Breast epithelium (tissue), 3 donors: ENCODE data around the gene AGPAT1.

Source experiments
- POLR2A ChIP-seq: fragments of 450-650 bp; IDR thresholded peaks from one replicate; pipeline ENCODE4 v1.6.1; 2016; ENCODE audit warnings: antibody characterized with exemption, mild to moderate bottlenecking, moderate library complexity
- POLR2AphosphoS5 ChIP-seq, 3 donors: sonication (generic); formaldehyde crosslinking; IDR thresholded peaks; one replicate each; pipeline ENCODE4 v1.6.1; 2017; ENCODE audit warnings: antibody characterized with exemption in 3 of 3
- TF ChIP-seq, protein P1 (sequence below), 3 donors: fragments of 450-650 bp; IDR thresholded peaks; one replicate each; pipeline ENCODE4 v1.5.1; 2016 to 2017; ENCODE audit warnings: antibody characterized with exemption in 3 of 3, mild to moderate bottlenecking in 3 of 3, moderate library complexity in 3 of 3

DNA sequence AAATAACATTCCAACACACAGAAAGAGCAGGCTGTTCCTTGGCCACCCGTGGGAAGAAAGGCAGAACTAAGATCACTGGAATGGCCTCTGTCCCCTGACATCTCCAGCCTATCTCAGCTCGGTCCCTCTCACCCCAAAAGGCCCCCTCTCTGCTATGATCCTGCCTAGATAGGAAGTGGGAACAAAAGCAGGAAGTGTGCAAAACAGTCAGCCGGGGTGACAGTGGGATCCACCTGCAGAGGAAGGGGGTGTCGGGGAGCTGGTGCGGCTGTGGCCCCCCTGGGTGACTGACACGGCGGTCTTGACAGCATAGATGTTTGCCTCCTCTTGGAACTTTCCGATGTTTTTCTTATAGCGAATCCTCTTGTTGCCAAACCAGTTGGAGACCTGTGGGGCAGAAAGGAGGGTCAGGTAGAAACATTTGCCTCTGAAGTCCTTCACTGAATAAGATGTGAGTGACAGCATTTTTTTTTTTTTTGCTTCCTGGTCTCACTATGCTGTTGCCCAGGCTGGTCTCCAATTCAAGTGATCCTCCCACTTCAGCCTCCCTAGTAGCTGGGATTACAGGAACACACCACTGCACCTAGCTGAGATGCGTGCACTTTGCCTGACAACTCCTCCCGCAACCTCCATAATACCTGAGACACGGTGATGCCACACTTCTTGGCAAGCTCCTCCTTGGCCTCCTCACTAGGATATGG, 11.3 kb upstream of the AGPAT1 start:
- TF ChIP-seq, protein P1, sequence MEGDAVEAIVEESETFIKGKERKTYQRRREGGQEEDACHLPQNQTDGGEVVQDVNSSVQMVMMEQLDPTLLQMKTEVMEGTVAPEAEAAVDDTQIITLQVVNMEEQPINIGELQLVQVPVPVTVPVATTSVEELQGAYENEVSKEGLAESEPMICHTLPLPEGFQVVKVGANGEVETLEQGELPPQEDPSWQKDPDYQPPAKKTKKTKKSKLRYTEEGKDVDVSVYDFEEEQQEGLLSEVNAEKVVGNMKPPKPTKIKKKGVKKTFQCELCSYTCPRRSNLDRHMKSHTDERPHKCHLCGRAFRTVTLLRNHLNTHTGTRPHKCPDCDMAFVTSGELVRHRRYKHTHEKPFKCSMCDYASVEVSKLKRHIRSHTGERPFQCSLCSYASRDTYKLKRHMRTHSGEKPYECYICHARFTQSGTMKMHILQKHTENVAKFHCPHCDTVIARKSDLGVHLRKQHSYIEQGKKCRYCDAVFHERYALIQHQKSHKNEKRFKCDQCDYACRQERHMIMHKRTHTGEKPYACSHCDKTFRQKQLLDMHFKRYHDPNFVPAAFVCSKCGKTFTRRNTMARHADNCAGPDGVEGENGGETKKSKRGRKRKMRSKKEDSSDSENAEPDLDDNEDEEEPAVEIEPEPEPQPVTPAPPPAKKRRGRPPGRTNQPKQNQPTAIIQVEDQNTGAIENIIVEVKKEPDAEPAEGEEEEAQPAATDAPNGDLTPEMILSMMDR (IDR thresholded peaks at IDR 0.05), result no peak
- TF ChIP-seq POLR2A, result no peak
- no peak for TF ChIP-seq POLR2AphosphoS5 (IDR thresholded peaks at IDR 0.05)
